Endothelial cell of umbilical vein (primary cell): ENCODE measurements around the gene WDR43. TPM values are rescaled to one million over a fixed set of nuclear protein-coding genes. Genes with fewer than 3 reads are reported as not detected.

ENCODE experiments used
- BruUV-seq: library from RNA; stranded (reverse); fragments of 400-500 nt; replicated peaks from 2 replicates; lab custom pipeline; 2021; lab: Mats Ljungman, UMichigan
- CTCF ChIA-PET: fragments of 300-600, 350-600 bp; sonication (Branson Sonifier 250); formaldehyde crosslinking; loops from one replicate; lab custom pipeline; 2021; ENCODE audit warnings: antibody characterized with exemption, inconsistent platforms; lab: Charles Lee
- POLR2A ChIA-PET: fragments of 300-600, 350-600 bp; sonication (Branson Sonifier 250); formaldehyde crosslinking; loops from one replicate; lab custom pipeline; 2021; ENCODE audit warnings: antibody characterized with exemption, inconsistent platforms; lab: Charles Lee
- DNase-seq: peaks from one replicate; pipeline ENCODE4 v3.0.0-alpha.2; 2011; ENCODE audit warnings: low read depth, low spot score
- FAIRE-seq: peaks from 2 replicates; lab custom pipeline; 2011; peaks lifted over from hg19 to GRCh38; lab: Jason Lieb, UNC
- H2AFZ ChIP-seq: 2 replicates; pipeline ENCODE4 v1.6.0; 2012; ENCODE audit warnings: low read depth, low read length, control low read depth, inconsistent platforms
- H3K27ac ChIP-seq: 2 replicates; pipeline ENCODE4 v1.5.1; 2011; ENCODE audit warnings: low read depth, mild to moderate bottlenecking, control low read depth, low read length, moderate library complexity; ENCODE audit not compliant: insufficient read depth
- H3K27me3 ChIP-seq, 2 experiments: 2 replicates each; pipeline versions ENCODE4 v1.6.0 to v1.6.1; 2011; ENCODE audit warnings: low read length in 2 of 2, mixed read lengths in 1 of 2; ENCODE audit not compliant: control insufficient read depth in 2 of 2, insufficient read depth in 2 of 2
- H3K36me3 ChIP-seq, 2 experiments: 2 replicates in 1 of 2; 3 replicates in 1 of 2; pipeline ENCODE4 v1.5.1; 2011; ENCODE audit warnings: low read length in 2 of 2, mild to moderate bottlenecking in 1 of 2, moderate library complexity in 1 of 2; ENCODE audit not compliant: control insufficient read depth in 2 of 2, insufficient read depth in 2 of 2; ENCODE audit errors: extremely low read depth in 1 of 2
- H3K4me1 ChIP-seq: 3 replicates; pipeline ENCODE4 v1.5.1; 2011; ENCODE audit warnings: mild to moderate bottlenecking, low read length; ENCODE audit not compliant: control insufficient read depth, insufficient read depth; ENCODE audit errors: extremely low read depth
- H3K4me2 ChIP-seq: 2 replicates; pipeline ENCODE4 v1.6.1; 2011; ENCODE audit warnings: low read length, control low read depth, mixed read lengths; ENCODE audit not compliant: insufficient read depth
- H3K4me3 ChIP-seq, 3 experiments: fragments of 200-600 bp in 1 of 3; sonication (generic), shearing (Covaris generic) in 1 of 3; replicated peaks in 1 of 3; 2 replicates each; pipeline ENCODE4 v1.5.1; 2011 to 2016; ENCODE audit warnings: control low read depth in 3 of 3, low read length in 3 of 3, mild to moderate bottlenecking in 2 of 3, inconsistent platforms in 1 of 3, low read depth in 1 of 3, moderate library complexity in 1 of 3; ENCODE audit not compliant: insufficient read depth in 1 of 3
- H3K79me2 ChIP-seq: 2 replicates; pipeline ENCODE4 v1.6.0; 2012; ENCODE audit warnings: low read length, inconsistent platforms; ENCODE audit not compliant: control insufficient read depth, insufficient read depth
- H3K9ac ChIP-seq: replicated peaks from 2 replicates; pipeline ENCODE3; 2011; ENCODE audit warnings: low read length, control low read depth; ENCODE audit not compliant: insufficient read depth; ENCODE audit errors: extremely low read depth
- H3K9me1 ChIP-seq: replicated peaks from 3 replicates; pipeline ENCODE4 v1.6.0; 2011; ENCODE audit warnings: mild to moderate bottlenecking, low read length; ENCODE audit not compliant: control insufficient read depth, insufficient read depth; ENCODE audit errors: extremely low read depth
- H3K9me3 ChIP-seq: replicated peaks from 2 replicates; pipeline ENCODE4 v1.5.1; 2012; ENCODE audit warnings: low read length, inconsistent platforms; ENCODE audit not compliant: control insufficient read depth, insufficient read depth
- H4K20me1 ChIP-seq: replicated peaks from 2 replicates; pipeline ENCODE3; 2011; ENCODE audit warnings: mild to moderate bottlenecking, low read length; ENCODE audit not compliant: control insufficient read depth, insufficient read depth; ENCODE audit errors: extremely low read depth
- CTCF ChIP-seq, 2 donors: IDR thresholded peaks; 1 replicate in 1 of 2; 2 replicates in 1 of 2; pipeline ENCODE4 v1.5.1; 2011; ENCODE audit warnings: low read length in 2 of 2, mild to moderate bottlenecking in 2 of 2, moderate library complexity in 2 of 2, control low read depth in 1 of 2, inconsistent platforms in 1 of 2, low read depth in 1 of 2; ENCODE audit not compliant: insufficient read depth in 1 of 2; ENCODE audit errors: extremely low read depth in 1 of 2
- EZH2 ChIP-seq: IDR thresholded peaks from 2 replicates; pipeline ENCODE4 v1.6.1; 2012; ENCODE audit warnings: borderline replicate concordance, low read depth, mild to moderate bottlenecking, moderate library complexity, low read length, inconsistent platforms; ENCODE audit not compliant: severe bottlenecking
- FOS ChIP-seq: IDR thresholded peaks from 2 replicates; pipeline ENCODE4 v1.6.1; 2011; ENCODE audit warnings: mild to moderate bottlenecking, low read length, moderate library complexity, borderline replicate concordance; ENCODE audit not compliant: insufficient read depth
- GATA2 ChIP-seq: IDR thresholded peaks from 2 replicates; pipeline ENCODE4 v1.7.0; 2011; ENCODE audit warnings: low read depth, mild to moderate bottlenecking, moderate library complexity, mixed read lengths, low read length; ENCODE audit not compliant: insufficient read length, insufficient read depth
- JUN ChIP-seq: IDR thresholded peaks from 2 replicates; pipeline ENCODE4 v1.6.1; 2011; ENCODE audit warnings: borderline replicate concordance, low read depth; ENCODE audit not compliant: insufficient read length, insufficient read depth
- MYC ChIP-seq: IDR thresholded peaks from one replicate; pipeline ENCODE4 v1.6.1; 2011; ENCODE audit warnings: mild to moderate bottlenecking, low read depth, low read length
- POLR2A ChIP-seq: IDR thresholded peaks from 2 replicates; pipeline ENCODE4 v1.6.1; 2012; ENCODE audit warnings: low read depth, mild to moderate bottlenecking, control low read depth, low read length
- POLR2AphosphoS5 ChIP-seq: IDR thresholded peaks from 2 replicates; pipeline ENCODE4 v1.6.1; 2012; ENCODE audit warnings: low read depth, mild to moderate bottlenecking, control low read depth, low read length, moderate library complexity; ENCODE audit not compliant: insufficient read depth
- dilution Hi-C: fragments of 300-500 bp; cut with MboI; formaldehyde crosslinking; loops from one replicate; pipeline ENCODE4 v1.15.0; 2019; ENCODE audit warnings: low sequenced_read_pairs; ENCODE audit not compliant: extremely low pct_ligation_motif_present
- intact Hi-C: fragments of 100-400 bp; cut with micrococcal nuclease; formaldehyde crosslinking; loops from one replicate; pipeline ENCODE4 v1.10.0; 2022
- polyA plus RNA-seq, 4 experiments: library from polyadenylated mRNA; depleted of rRNA in 3 of 4; stranded (reverse) in 3 of 4; unstranded in 1 of 4; fragments of >200 nt; gene quantifications; 2 replicates each; pipeline versions ENCODE4 v1.2.1 to v1.2.3, GENCODE V29; 2011 to 2012; ENCODE audit warnings: missing spikeins in 1 of 4
- total RNA-seq: library from RNA; stranded (reverse); gene quantifications from 2 replicates; pipeline ENCODE4 v1.2.3, GENCODE V29; 2021
- TF ChIP-seq, protein P1 (sequence below): IDR thresholded peaks from 2 replicates; pipeline ENCODE4 v1.6.1; 2011; ENCODE audit not compliant: insufficient read depth, insufficient read length

Gene WDR43
- total and polyA plus RNA-seq, 2 donors (not counting 3 experiments of a cell fraction or from before 2014, with no cell fraction given) = 23.7 to 60.6 TPM

GRCh38 chr2:28993206-28993960 lies 98.9 kb downstream of the WDR43 start:
- intact Hi-C loops = no loop called here
- Histone ChIP-seq H3K9me1 (no peaks in the 10 kb centered on the region), H3K27ac (no peak overlapping the region), H3K4me2 (no peak overlapping the region), H3K79me2 (no peaks in the 10 kb centered on the region), H3K27me3 (no peaks in the 10 kb centered on the region), H3K9me3 (no peaks in the 10 kb centered on the region), H3K4me1 (no peaks in the 10 kb centered on the region), H3K4me3 (no peak overlapping the region), H2AFZ (no peak overlapping the region), H3K9ac (no peak overlapping the region), H3K36me3 (no peaks in the 10 kb centered on the region), H4K20me1 (no peaks in the 10 kb centered on the region)
- no peak for FAIRE-seq
- ChIA-PET POLR2A (no interaction called here), CTCF (no interaction called here)
- BruUV-seq = no TSS peak
- TF ChIP-seq POLR2A = no peak
- TF ChIP-seq JUN = no peak
- no peak for TF ChIP-seq POLR2AphosphoS5
- TF ChIP-seq, protein P1, sequence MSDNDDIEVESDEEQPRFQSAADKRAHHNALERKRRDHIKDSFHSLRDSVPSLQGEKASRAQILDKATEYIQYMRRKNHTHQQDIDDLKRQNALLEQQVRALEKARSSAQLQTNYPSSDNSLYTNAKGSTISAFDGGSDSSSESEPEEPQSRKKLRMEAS = no peak
- TF ChIP-seq CTCF (IDR thresholded peaks at IDR 0.05; ENCODE audit: extremely low read depth in 1 of 2, insufficient read depth in 1 of 2, low read depth in 1 of 2, low read length in 2 of 2) = no peak
- TF ChIP-seq FOS = no peak
- TF ChIP-seq GATA2 = no peak
- TF ChIP-seq MYC = no peak
- no peak for TF ChIP-seq EZH2
- DNase-seq = no peak
- dilution Hi-C loops = no loop called here
